ENCODE results near the gene PLCH1. TPM values are rescaled to one million over a fixed set of nuclear protein-coding genes. Genes with fewer than 3 reads are reported as not detected.

PLCH1 gene
- polyA plus RNA-seq, 1 donor (not counting 4 experiments of a cell fraction or from before 2014, with no cell fraction given): 0.05 TPM

DNA sequence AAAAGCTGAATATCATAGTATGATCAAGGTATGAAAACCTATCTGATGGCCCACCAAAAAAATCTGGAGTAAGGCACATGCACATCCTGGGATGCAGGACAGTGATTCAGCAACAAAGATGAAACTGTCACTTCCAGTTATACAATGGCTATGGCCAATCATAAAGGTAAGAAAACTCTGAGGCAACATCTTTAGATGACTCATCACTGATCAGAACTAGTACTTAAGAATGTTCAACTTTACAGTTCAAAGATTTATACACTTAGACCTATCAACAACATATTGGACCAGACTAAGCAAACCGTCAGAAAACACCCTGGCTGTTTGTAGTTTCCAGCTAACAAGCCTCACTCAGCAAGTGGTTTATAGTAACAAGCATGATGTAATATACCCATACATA, 21.3 kb upstream of the PLCH1 start:
- no peaks in the 10 kb centered on the region for H3K79me2 ChIP-seq (ENCODE audit: control insufficient read depth, insufficient read depth, low read length)
- no peak overlapping the region for H3K27ac ChIP-seq (ENCODE audit: control insufficient read depth, insufficient read depth, low read length)
- no peak overlapping the region for H2AFZ ChIP-seq (ENCODE audit: control insufficient read depth, low read length)
- no peak overlapping the region for H3K4me3 ChIP-seq (ENCODE audit: control insufficient read depth in 2 of 3, extremely low read depth in 1 of 3, insufficient read depth in 2 of 3, low read depth in 1 of 3, low read length in 3 of 3)
- no peaks in the 10 kb centered on the region for H3K36me3 ChIP-seq (ENCODE audit: control insufficient read depth in 2 of 2, extremely low read depth in 1 of 2, insufficient read depth in 2 of 2, low read length in 2 of 2)
- no peaks in the 10 kb centered on the region for H3K9me1 ChIP-seq (ENCODE audit: control insufficient read depth, extremely low read depth, insufficient read depth, low read length)
- no peak overlapping the region for H3K9ac ChIP-seq (ENCODE audit: control insufficient read depth, extremely low read depth, insufficient read depth, low read length)
- DNase-seq (ENCODE audit: low read depth, low spot score) (no peak), FAIRE-seq (no peak)
- dilution Hi-C loops (cut with MboI; ENCODE audit: extremely low pct_ligation_motif_present, low sequenced_read_pairs): no loop called here
- no peaks in the 10 kb centered on the region for H3K9me3 ChIP-seq (ENCODE audit: control insufficient read depth, low read depth, low read length)
- no peak overlapping the region for H3K4me2 ChIP-seq (ENCODE audit: control insufficient read depth, extremely low read depth, insufficient read depth, low read depth, low read length)
- H3K4me1 ChIP-seq (ENCODE audit: control insufficient read depth, extremely low read depth, insufficient read depth, low read length): no peaks in the 10 kb centered on the region
- TF ChIP-seq EZH2 (IDR thresholded peaks at IDR 0.05; ENCODE audit: low read length): no peak
- TF ChIP-seq, protein P1, sequence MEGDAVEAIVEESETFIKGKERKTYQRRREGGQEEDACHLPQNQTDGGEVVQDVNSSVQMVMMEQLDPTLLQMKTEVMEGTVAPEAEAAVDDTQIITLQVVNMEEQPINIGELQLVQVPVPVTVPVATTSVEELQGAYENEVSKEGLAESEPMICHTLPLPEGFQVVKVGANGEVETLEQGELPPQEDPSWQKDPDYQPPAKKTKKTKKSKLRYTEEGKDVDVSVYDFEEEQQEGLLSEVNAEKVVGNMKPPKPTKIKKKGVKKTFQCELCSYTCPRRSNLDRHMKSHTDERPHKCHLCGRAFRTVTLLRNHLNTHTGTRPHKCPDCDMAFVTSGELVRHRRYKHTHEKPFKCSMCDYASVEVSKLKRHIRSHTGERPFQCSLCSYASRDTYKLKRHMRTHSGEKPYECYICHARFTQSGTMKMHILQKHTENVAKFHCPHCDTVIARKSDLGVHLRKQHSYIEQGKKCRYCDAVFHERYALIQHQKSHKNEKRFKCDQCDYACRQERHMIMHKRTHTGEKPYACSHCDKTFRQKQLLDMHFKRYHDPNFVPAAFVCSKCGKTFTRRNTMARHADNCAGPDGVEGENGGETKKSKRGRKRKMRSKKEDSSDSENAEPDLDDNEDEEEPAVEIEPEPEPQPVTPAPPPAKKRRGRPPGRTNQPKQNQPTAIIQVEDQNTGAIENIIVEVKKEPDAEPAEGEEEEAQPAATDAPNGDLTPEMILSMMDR (optimal IDR thresholded peaks at IDR 0.05 in 1 of 3, IDR thresholded peaks at IDR 0.05 in 1 of 3, conservative IDR thresholded peaks at IDR 0.05 in 1 of 3; ENCODE audit: extremely low read depth in 1 of 3, insufficient read depth in 2 of 3, low read length in 3 of 3): no peak
- no peaks in the 10 kb centered on the region for H4K20me1 ChIP-seq (ENCODE audit: control insufficient read depth, extremely low read depth, insufficient read depth, low read length)
- H3K27me3 ChIP-seq (ENCODE audit: control insufficient read depth, extremely low read depth, insufficient read depth, low read length): no peaks in the 10 kb centered on the region

DNA sequence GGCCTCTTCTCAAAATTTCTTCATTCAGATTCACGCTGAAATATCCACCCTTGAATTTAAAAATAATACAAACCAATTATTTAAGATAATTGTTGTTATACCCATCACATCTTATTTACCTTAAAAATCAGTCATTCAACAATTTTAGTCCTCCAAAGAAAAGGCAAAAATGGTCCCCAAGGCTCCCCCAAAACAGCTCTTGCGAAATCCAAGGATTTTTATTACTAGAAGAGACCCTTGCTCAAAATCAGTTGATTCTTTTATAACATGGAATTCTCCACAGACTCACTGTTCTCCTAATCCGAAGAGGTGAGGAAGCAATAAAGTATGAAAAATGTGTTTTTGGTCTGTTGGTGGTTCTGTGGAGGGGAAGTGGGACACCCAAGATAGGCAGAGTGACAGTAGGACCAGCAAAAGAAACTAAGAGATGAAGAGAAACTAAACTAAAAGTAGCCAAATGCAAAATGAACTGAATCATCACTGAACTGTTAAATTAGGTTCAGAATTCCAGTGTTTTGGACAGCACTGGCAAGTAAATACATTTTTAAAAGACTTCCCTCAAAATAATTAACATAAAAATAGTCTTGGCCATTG, 19.1 kb upstream of the PLCH1 start:
- Histone ChIP-seq H3K36me3 (ENCODE audit: control insufficient read depth in 2 of 2, extremely low read depth in 1 of 2, insufficient read depth in 2 of 2, low read length in 2 of 2) (no peaks in the 10 kb centered on the region), H3K4me1 (ENCODE audit: control insufficient read depth, extremely low read depth, insufficient read depth, low read length) (no peaks in the 10 kb centered on the region), H2AFZ (ENCODE audit: control insufficient read depth, low read length) (no peak overlapping the region), H3K4me2 (ENCODE audit: control insufficient read depth, extremely low read depth, insufficient read depth, low read depth, low read length) (no peak overlapping the region), H3K27ac (ENCODE audit: control insufficient read depth, insufficient read depth, low read length) (no peak overlapping the region), H3K9me1 (ENCODE audit: control insufficient read depth, extremely low read depth, insufficient read depth, low read length) (no peaks in the 10 kb centered on the region), H3K79me2 (ENCODE audit: control insufficient read depth, insufficient read depth, low read length) (no peaks in the 10 kb centered on the region), H3K9me3 (ENCODE audit: control insufficient read depth, low read depth, low read length) (no peaks in the 10 kb centered on the region), H3K27me3 (ENCODE audit: control insufficient read depth, extremely low read depth, insufficient read depth, low read length) (no peaks in the 10 kb centered on the region), H3K4me3 (ENCODE audit: control insufficient read depth in 2 of 3, extremely low read depth in 1 of 3, insufficient read depth in 2 of 3, low read depth in 1 of 3, low read length in 3 of 3) (no peak overlapping the region), H3K9ac (ENCODE audit: control insufficient read depth, extremely low read depth, insufficient read depth, low read length) (no peak overlapping the region), H4K20me1 (ENCODE audit: control insufficient read depth, extremely low read depth, insufficient read depth, low read length) (no peaks in the 10 kb centered on the region)
- TF ChIP-seq, protein P1 (optimal IDR thresholded peaks at IDR 0.05 in 1 of 3, IDR thresholded peaks at IDR 0.05 in 1 of 3, conservative IDR thresholded peaks at IDR 0.05 in 1 of 3; ENCODE audit: extremely low read depth in 1 of 3, insufficient read depth in 2 of 3, low read length in 3 of 3): no peak
- no peak for TF ChIP-seq EZH2 (IDR thresholded peaks at IDR 0.05; ENCODE audit: low read length)
- DNase-seq (ENCODE audit: low read depth, low spot score) (no peak), FAIRE-seq (no peak)
- dilution Hi-C loops (cut with MboI; ENCODE audit: extremely low pct_ligation_motif_present, low sequenced_read_pairs): no loop called here
